ENCODE results near the gene COL10A1.

DNA sequence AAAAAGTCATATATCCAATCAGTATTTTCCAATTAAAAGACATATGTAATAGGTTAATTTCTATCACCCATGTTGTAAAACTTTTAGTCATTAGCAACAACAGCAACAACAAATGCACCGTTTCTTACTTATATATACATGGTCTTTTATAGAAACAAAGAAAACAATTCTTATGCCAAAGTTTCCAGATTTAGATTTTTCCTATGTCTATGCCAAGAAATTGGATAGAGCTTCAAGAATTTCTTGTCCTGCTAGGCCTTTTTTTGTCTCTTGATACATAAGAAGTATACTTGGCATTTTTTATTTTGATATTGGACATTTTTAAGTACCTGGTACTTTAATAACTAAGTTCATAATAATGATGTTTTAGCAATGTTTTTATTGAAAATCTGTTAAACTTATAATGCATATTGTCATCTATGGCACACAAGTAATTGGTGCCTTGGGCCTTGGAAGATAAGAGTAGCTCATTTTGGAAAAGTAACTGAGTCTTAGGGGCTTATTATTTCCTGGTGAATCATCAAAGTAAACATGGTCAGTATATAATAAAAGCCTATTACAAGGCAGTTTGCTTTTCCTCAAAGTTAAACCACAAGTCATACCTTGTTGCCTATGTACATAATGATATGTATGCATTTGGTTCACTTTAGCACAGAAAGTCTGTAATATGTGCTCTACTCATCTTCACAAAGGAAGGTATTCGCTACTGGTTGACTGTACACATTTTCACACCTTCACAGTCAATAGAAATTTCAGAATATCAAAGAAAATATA is 55.1 kb downstream of the COL10A1 start:
- TF ChIP-seq CTCF (IDR thresholded peaks at IDR 0.05; ENCODE audit: insufficient read depth, low read length) (no peak), REST (IDR thresholded peaks at IDR 0.05; ENCODE audit: insufficient replicate concordance, low read depth) (no peak), POLR2AphosphoS5 (IDR thresholded peaks at IDR 0.05; ENCODE audit: low read depth) (no peak)
